GM12892 (cell line): ENCODE measurements around the gene GHR.

Experiments used
- DNase-seq: peaks from one replicate; pipeline ENCODE4 v3.0.0; 2011; ENCODE audit not compliant: insufficient read length
- FAIRE-seq: peaks from 2 replicates; lab custom pipeline; 2011; peaks lifted over from hg19 to GRCh38; lab: Jason Lieb, UNC
- POLR2A ChIP-seq: IDR thresholded peaks from 2 replicates; pipeline ENCODE4 v1.6.1; 2011; ENCODE audit warnings: low read depth, low read length, control low read depth
- POLR2AphosphoS5 ChIP-seq: IDR thresholded peaks from 2 replicates; pipeline ENCODE4 v1.6.1; 2011; ENCODE audit warnings: low read depth, low read length, control low read depth
- TAF1 ChIP-seq: IDR thresholded peaks from 2 replicates; pipeline ENCODE4 v1.6.1; 2011; ENCODE audit warnings: low read depth, mild to moderate bottlenecking, control low read depth, low read length, borderline replicate concordance

Gene GHR

GRCh38 chr5:42768106-42768504, 344.9 kb downstream of the GHR start:
- TF ChIP-seq POLR2A, result no peak
- TF ChIP-seq POLR2AphosphoS5, result no peak
- TF ChIP-seq TAF1, result no peak
- FAIRE-seq, result no peak
- no peak for DNase-seq

- FAIRE-seq, result peak; percentile 24
- DNase-seq, result no peak
- no peak for TF ChIP-seq POLR2A
- no peak for TF ChIP-seq TAF1
- TF ChIP-seq POLR2AphosphoS5, result no peak
Measured at GRCh38 chr5:42770003-42770402, 346.8 kb downstream of the GHR start.
